ENCODE data around the gene BCKDK.

GRCh38 chr16:31129568-31130335, 21.6 kb downstream of the BCKDK start:
- TF ChIP-seq POLR2A (IDR thresholded peaks at IDR 0.05; ENCODE audit: low read depth) = no peak
- no peak for TF ChIP-seq CTCF (IDR thresholded peaks at IDR 0.05)
- TF ChIP-seq EP300 (IDR thresholded peaks at IDR 0.05) = no peak

All from esophagus muscularis mucosa (tissue), 4 donors.